ENCODE measurements around the gene CMTR2.

CMTR2 gene

GRCh38 chr16:71282943-71283342 lies 6.3 kb downstream of the CMTR2 start:
- Histone ChIP-seq H3K9ac (no peak overlapping the region), H3K4me2 (ENCODE audit: low read length) (no peak overlapping the region)
- TF ChIP-seq, protein P1, sequence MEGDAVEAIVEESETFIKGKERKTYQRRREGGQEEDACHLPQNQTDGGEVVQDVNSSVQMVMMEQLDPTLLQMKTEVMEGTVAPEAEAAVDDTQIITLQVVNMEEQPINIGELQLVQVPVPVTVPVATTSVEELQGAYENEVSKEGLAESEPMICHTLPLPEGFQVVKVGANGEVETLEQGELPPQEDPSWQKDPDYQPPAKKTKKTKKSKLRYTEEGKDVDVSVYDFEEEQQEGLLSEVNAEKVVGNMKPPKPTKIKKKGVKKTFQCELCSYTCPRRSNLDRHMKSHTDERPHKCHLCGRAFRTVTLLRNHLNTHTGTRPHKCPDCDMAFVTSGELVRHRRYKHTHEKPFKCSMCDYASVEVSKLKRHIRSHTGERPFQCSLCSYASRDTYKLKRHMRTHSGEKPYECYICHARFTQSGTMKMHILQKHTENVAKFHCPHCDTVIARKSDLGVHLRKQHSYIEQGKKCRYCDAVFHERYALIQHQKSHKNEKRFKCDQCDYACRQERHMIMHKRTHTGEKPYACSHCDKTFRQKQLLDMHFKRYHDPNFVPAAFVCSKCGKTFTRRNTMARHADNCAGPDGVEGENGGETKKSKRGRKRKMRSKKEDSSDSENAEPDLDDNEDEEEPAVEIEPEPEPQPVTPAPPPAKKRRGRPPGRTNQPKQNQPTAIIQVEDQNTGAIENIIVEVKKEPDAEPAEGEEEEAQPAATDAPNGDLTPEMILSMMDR (IDR thresholded peaks at IDR 0.05) = no peak

DNA sequence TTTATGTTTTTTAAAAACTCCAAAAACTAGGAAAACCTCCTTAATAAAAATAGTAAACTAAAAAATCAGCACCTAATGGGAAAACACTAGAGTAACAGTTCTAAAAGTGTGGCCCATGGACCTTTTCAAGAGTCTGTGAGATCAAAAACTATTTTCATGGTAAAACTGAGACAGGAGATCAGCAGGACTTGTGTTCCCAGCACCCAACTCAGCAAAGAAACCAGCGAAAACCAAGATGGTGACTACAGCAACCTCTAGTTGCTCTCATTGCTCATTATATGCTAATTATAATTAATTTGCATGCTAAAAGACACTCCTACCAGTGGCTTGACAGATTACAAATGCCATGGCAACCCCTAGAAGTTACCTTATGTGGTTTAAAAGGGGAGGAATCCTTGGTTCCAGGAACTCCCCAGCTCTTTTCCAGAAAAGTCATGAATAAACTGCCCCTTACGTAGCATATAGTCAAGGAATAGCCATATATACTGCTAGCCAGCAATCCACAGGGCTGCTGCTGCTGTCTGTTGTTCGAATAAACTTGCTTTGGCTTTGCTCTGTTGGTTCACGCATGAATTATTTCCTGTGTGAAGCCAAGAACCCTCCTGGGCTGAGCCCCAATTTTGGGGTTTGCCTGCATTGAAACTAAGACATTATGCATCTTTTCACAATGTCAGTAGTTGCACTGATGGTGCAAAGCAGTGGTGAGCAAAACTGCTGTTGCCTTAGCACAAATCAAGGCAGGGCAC lies 12.4 kb downstream of the CMTR2 start:
- no peak overlapping the region for H3K27ac ChIP-seq
- TF ChIP-seq, protein P1 (IDR thresholded peaks at IDR 0.05) = no peak

More at GRCh38 chr16:71282943-71283342, 6.3 kb downstream of the CMTR2 start:
- H3K36me3 ChIP-seq (ENCODE audit: control insufficient read depth, insufficient read depth, low read length) = no peaks in the 10 kb centered on the region
- no peak overlapping the region for H2AFZ ChIP-seq
- no peaks in the 10 kb centered on the region for H3K79me2 ChIP-seq
- H3K9me3 ChIP-seq (ENCODE audit: control insufficient read depth, low read length) = no peaks in the 10 kb centered on the region
- peaks cover 7% of the 10 kb centered on the region for H3K4me1 ChIP-seq
- H3K4me3 ChIP-seq (ENCODE audit: low read depth, low read length) = no peak overlapping the region
- H3K27ac ChIP-seq = no peak overlapping the region
- no peaks in the 10 kb centered on the region for H3K27me3 ChIP-seq (ENCODE audit: control insufficient read depth, insufficient read depth, low read length)

GRCh38 chr16:71273384-71273783 lies 15.8 kb downstream of the CMTR2 start:
- TF ChIP-seq, protein P1 (IDR thresholded peaks at IDR 0.05) = no peak
- no peaks in the 10 kb centered on the region for H3K27me3 ChIP-seq (ENCODE audit: control insufficient read depth, insufficient read depth, low read length)
- no peak overlapping the region for H2AFZ ChIP-seq
- no peak overlapping the region for H3K4me3 ChIP-seq (ENCODE audit: low read depth, low read length)
- no peak overlapping the region for H3K4me2 ChIP-seq (ENCODE audit: low read length)
- no peaks in the 10 kb centered on the region for H3K79me2 ChIP-seq
- H3K4me1 ChIP-seq = no peaks in the 10 kb centered on the region
- no peaks in the 10 kb centered on the region for H3K9me3 ChIP-seq (ENCODE audit: control insufficient read depth, low read length)
- H3K9ac ChIP-seq = no peak overlapping the region
- no peaks in the 10 kb centered on the region for H3K36me3 ChIP-seq (ENCODE audit: control insufficient read depth, insufficient read depth, low read length)
- H3K27ac ChIP-seq = no peak overlapping the region

More for the DNA sequence above, 12.4 kb downstream of the CMTR2 start:
- Histone ChIP-seq H3K9me3 (ENCODE audit: control insufficient read depth, low read length) (no peaks in the 10 kb centered on the region), H3K4me1 (peaks cover 2% of the 10 kb centered on the region), H3K36me3 (ENCODE audit: control insufficient read depth, insufficient read depth, low read length) (no peaks in the 10 kb centered on the region), H2AFZ (no peak overlapping the region), H3K9ac (no peak overlapping the region), H3K4me2 (ENCODE audit: low read length) (no peak overlapping the region), H3K4me3 (ENCODE audit: low read depth, low read length) (no peak overlapping the region), H3K27me3 (ENCODE audit: control insufficient read depth, insufficient read depth, low read length) (no peaks in the 10 kb centered on the region), H3K79me2 (no peaks in the 10 kb centered on the region)

- H3K4me2 ChIP-seq (ENCODE audit: low read length) = no peak overlapping the region
- TF ChIP-seq, protein P1 (IDR thresholded peaks at IDR 0.05) = no peak
- no peaks in the 10 kb centered on the region for H3K27me3 ChIP-seq (ENCODE audit: control insufficient read depth, insufficient read depth, low read length)
- H3K79me2 ChIP-seq = no peaks in the 10 kb centered on the region
- H3K27ac ChIP-seq = no peak overlapping the region
- no peak overlapping the region for H3K4me3 ChIP-seq (ENCODE audit: low read depth, low read length)
- no peak overlapping the region for H2AFZ ChIP-seq
- no peaks in the 10 kb centered on the region for H3K9me3 ChIP-seq (ENCODE audit: control insufficient read depth, low read length)
- H3K9ac ChIP-seq = no peak overlapping the region
- H3K36me3 ChIP-seq (ENCODE audit: control insufficient read depth, insufficient read depth, low read length) = no peaks in the 10 kb centered on the region
- no peaks in the 10 kb centered on the region for H3K4me1 ChIP-seq
Measured at GRCh38 chr16:71264299-71264698, 24.9 kb downstream of the CMTR2 start.

DNA sequence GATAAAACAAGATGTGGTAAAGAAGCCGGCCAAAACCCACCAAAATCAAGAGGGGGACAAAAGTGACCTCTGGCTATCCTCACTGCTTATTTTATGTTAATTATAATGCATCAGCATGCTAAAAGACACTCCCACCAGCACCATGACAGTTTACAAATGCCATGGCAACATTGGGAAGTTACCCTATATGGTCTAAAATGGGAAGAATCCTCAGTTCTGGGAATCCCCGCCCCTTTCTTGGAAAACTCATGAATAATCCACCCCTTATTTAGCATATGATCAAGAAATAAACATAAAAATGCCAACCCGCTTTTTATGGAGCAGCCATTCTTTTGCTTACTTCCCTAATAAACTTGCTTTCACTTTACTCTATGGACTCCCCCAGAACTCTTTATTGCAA lies 25.6 kb downstream of the CMTR2 start:
- H3K79me2 ChIP-seq = no peaks in the 10 kb centered on the region
- H2AFZ ChIP-seq = no peak overlapping the region
- H3K9me3 ChIP-seq (ENCODE audit: control insufficient read depth, low read length) = no peaks in the 10 kb centered on the region
- no peaks in the 10 kb centered on the region for H3K4me1 ChIP-seq
- H3K4me2 ChIP-seq (ENCODE audit: low read length) = no peak overlapping the region
- H3K27ac ChIP-seq = no peak overlapping the region
- no peak overlapping the region for H3K4me3 ChIP-seq (ENCODE audit: low read depth, low read length)
- no peaks in the 10 kb centered on the region for H3K36me3 ChIP-seq (ENCODE audit: control insufficient read depth, insufficient read depth, low read length)
- TF ChIP-seq, protein P1 (IDR thresholded peaks at IDR 0.05) = no peak
- no peaks in the 10 kb centered on the region for H3K27me3 ChIP-seq (ENCODE audit: control insufficient read depth, insufficient read depth, low read length)
- no peak overlapping the region for H3K9ac ChIP-seq
